Measurements from ENCODE around the gene PON2.
A peak's percentile ranks its signal among the peaks of the same experiment; 100 is the strongest.

The PON2 gene

DNA sequence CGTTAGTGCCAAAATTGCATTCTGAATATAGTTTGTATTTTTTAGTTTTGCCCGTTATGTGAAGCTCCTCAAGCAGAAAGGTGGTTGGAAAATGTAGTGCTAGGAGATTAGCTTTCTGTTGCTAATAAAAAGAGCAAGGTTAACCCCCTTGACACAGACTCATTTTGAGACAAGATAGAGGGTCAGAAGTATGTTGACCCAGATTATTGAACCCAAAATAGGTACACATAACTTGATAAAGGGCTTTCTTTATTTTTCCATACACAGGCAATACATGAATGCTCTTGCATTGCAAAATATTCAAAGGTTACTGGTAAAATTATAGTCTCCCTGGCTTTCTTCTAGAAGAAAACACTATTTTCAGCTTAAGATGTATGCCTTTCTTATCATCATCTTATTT, 10.0 kb upstream of the PON2 start:
- Histone ChIP-seq H3K27ac (ENCODE audit: insufficient read depth, low read length, poor library complexity, severe bottlenecking) (no peak overlapping the region), H3K9me3 (ENCODE audit: control insufficient read depth, low read length) (no peaks in the 10 kb centered on the region), H3K4me3 (ENCODE audit: insufficient read depth, low read depth, low read length, poor library complexity, severe bottlenecking) (no peak overlapping the region), H3K36me3 (ENCODE audit: control insufficient read depth, insufficient read depth, low read length) (no peaks in the 10 kb centered on the region), H3K27me3 (replicated peaks; ENCODE audit: control insufficient read depth, insufficient read depth, low read length, poor library complexity, severe bottlenecking) (no peaks in the 10 kb centered on the region), H3K4me1 (ENCODE audit: control insufficient read depth, insufficient read depth, low read length, poor library complexity, severe bottlenecking) (no peaks in the 10 kb centered on the region)
- DNase-seq = no peak

DNA sequence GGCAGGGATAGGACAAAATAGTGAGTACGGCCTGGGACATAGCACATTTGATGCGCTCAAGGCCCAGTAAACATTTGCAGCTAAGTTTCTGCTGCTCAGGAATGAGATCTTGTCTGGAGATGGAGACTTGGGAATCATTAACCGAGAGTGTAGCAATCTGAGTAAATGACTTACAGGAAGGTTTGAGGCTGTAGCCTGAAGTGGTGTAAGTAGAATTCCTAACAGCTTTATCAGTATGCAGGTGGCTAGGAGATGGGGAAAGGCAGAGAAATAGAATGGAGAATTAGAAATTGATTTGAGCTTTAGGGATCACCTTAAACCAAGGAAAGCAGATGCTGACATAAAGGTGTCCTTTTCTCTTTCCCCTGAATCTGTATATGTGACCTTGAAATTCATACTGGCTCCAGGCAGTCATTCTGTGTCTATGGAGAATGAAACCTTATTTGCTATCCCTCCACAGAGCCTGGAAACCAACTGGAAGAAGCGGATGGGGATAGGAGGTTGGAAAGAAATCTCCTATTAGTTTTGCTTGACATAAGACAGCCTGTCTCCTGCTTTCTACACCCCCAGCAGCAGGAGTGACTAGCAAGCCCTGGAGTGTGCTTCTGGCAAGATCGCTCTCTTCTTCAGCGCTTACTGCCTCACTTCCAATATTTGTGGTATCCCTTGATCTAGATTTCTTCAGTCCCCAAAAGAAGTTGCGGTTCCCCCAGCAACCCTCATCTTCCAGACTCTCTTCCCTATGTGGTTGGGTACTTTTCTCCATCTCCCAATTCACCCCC, 6.4 kb upstream of the PON2 start:
- no peaks in the 10 kb centered on the region for H3K27me3 ChIP-seq (replicated peaks; ENCODE audit: control insufficient read depth, insufficient read depth, low read length, poor library complexity, severe bottlenecking)
- H3K36me3 ChIP-seq (ENCODE audit: control insufficient read depth, insufficient read depth, low read length) = no peaks in the 10 kb centered on the region
- DNase-seq = no peak
- no peaks in the 10 kb centered on the region for H3K9me3 ChIP-seq (ENCODE audit: control insufficient read depth, low read length)
- no peak overlapping the region for H3K27ac ChIP-seq (ENCODE audit: insufficient read depth, low read length, poor library complexity, severe bottlenecking)
- H3K4me1 ChIP-seq (ENCODE audit: control insufficient read depth, insufficient read depth, low read length, poor library complexity, severe bottlenecking) = no peaks in the 10 kb centered on the region
- no peak overlapping the region for H3K4me3 ChIP-seq (ENCODE audit: insufficient read depth, low read depth, low read length, poor library complexity, severe bottlenecking)

DNA sequence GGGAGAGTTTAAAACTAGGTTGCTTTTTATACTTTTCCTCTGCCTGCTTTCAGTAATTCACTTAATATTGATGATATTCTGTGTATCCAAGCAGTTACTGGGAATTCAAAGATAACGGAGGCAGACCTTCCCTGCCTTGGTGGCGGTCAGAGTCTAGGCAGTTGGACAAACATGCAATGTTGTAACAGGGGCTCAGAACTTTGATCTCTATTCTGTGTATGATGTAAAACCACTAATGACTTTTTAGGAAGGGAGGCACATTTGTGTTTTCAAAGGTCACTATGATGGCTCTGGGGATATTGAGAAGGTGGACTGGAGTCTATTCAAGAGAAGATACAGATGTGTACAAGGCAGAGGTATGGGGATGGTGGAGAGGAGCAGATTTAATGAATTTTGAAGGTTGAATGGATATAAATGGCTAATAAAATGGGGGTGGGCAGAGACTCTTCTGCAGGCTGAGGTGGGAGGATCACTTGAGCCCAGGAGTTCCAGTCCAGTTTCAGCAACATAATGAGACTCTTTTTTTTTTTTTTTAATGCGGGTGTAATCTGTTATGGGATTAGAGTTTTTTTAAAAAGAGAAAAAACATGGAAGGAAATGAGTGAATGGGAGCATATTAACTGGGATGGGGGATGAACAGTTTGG, 5.7 kb upstream of the PON2 start:
- no peaks in the 10 kb centered on the region for H3K36me3 ChIP-seq (ENCODE audit: control insufficient read depth, insufficient read depth, low read length)
- no peaks in the 10 kb centered on the region for H3K4me1 ChIP-seq (ENCODE audit: control insufficient read depth, insufficient read depth, low read length, poor library complexity, severe bottlenecking)
- no peaks in the 10 kb centered on the region for H3K27me3 ChIP-seq (replicated peaks; ENCODE audit: control insufficient read depth, insufficient read depth, low read length, poor library complexity, severe bottlenecking)
- no peaks in the 10 kb centered on the region for H3K9me3 ChIP-seq (ENCODE audit: control insufficient read depth, low read length)
- no peak for DNase-seq
- no peak overlapping the region for H3K4me3 ChIP-seq (ENCODE audit: insufficient read depth, low read depth, low read length, poor library complexity, severe bottlenecking)
- no peak overlapping the region for H3K27ac ChIP-seq (ENCODE audit: insufficient read depth, low read length, poor library complexity, severe bottlenecking)

DNA sequence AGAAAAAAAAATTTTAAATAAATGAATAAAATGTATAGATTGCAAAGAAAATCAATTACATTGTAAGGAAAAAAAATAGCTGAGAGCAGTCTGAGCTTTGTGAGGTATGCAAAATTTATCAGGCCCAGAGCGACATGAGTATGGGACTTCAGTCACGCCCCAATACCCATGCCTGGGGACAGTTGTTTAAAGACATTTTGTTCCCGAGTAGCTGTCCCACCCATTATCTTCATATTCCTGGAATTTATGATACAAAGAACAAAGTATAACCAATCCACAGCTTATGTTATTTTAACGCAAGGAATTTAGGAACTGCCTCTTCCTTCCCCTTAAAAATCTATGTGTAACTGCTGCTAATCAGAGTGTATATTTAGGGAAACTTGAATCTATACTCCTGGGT, 1.6 kb upstream of the PON2 start:
- H3K27me3 ChIP-seq (replicated peaks; ENCODE audit: control insufficient read depth, insufficient read depth, low read length, poor library complexity, severe bottlenecking) = no peaks in the 10 kb centered on the region
- no peak overlapping the region for H3K27ac ChIP-seq (ENCODE audit: insufficient read depth, low read length, poor library complexity, severe bottlenecking)
- no peaks in the 10 kb centered on the region for H3K36me3 ChIP-seq (ENCODE audit: control insufficient read depth, insufficient read depth, low read length)
- H3K4me1 ChIP-seq (ENCODE audit: control insufficient read depth, insufficient read depth, low read length, poor library complexity, severe bottlenecking) = no peaks in the 10 kb centered on the region
- no peak for DNase-seq
- H3K4me3 ChIP-seq (ENCODE audit: insufficient read depth, low read depth, low read length, poor library complexity, severe bottlenecking) = no peak overlapping the region
- no peaks in the 10 kb centered on the region for H3K9me3 ChIP-seq (ENCODE audit: control insufficient read depth, low read length)

DNA sequence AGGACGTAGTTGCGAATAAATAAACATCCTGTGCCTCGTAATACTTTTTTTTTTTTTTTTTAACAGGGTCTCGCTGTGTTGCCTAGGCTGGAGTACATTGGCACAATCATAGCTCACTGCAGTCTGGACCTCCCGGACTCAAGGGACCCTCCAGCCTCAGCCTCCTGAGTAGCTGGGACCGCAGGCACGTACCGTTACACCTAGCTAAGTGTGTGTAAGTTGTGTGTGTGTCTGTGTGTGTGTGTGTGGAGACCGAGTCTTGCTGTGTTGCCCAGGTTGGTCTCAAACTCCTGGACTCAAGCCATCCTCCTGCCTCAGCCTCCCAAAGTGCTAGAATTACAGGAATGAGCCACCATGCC, 573 bp upstream of the PON2 start:
- Histone ChIP-seq H3K4me3 (ENCODE audit: insufficient read depth, low read depth, low read length, poor library complexity, severe bottlenecking) (peak overlapping the region; percentile 68), H3K27ac (ENCODE audit: insufficient read depth, low read length, poor library complexity, severe bottlenecking) (no peak overlapping the region), H3K4me1 (ENCODE audit: control insufficient read depth, insufficient read depth, low read length, poor library complexity, severe bottlenecking) (no peaks in the 10 kb centered on the region), H3K36me3 (ENCODE audit: control insufficient read depth, insufficient read depth, low read length) (no peaks in the 10 kb centered on the region), H3K27me3 (replicated peaks; ENCODE audit: control insufficient read depth, insufficient read depth, low read length, poor library complexity, severe bottlenecking) (no peaks in the 10 kb centered on the region), H3K9me3 (ENCODE audit: control insufficient read depth, low read length) (no peaks in the 10 kb centered on the region)
- no peak for DNase-seq

DNA sequence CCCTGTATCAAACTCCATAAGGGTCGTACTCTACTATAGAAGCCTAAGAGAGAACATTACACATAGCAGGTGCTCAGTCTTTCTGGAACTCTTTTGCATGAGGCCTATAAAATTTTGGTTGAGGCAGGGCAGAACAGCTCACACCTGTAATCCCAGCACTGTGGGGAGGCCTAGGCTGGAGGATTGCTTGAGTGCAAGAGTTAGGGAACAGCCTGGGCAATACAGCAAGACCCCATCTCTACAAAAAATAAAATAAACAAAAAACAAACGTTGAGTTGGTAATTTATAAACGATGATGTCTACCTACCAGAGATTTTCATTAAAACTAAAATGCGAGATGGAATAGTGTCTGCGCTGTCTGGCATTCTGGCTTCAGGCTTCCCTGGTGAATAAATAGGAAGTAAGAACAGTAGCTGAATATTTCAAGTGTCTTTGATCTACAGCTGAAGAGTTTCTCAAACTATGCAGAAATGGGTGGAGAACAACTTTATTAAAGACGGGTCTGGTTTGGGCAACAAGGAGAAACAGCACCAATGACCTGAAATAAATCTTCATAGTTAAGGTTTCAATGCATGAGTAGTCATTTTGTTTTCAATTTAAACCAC, 774 bp downstream of the PON2 start:
- DNase-seq = no peak
- no peak overlapping the region for H3K27ac ChIP-seq (ENCODE audit: insufficient read depth, low read length, poor library complexity, severe bottlenecking)
- no peaks in the 10 kb centered on the region for H3K4me1 ChIP-seq (ENCODE audit: control insufficient read depth, insufficient read depth, low read length, poor library complexity, severe bottlenecking)

DNA sequence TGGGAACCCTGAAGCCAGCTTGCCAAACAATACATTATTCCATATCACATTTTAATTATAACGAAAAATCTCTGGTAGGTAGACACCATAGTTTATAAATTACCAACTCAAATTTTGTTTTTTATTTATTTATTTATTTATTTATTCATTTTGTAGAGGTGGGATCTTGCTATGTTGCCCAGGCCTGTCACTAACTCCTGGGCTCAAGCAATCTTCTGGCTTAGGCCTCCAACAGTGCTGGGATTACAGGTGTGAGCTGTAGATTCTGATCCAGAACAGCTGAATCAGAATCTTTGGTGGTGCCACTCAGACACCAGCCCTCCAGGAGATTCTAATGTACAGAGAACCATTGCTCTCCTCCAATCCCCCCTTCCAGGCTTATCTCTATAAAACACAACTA, 1.7 kb downstream of the PON2 start:
- H3K4me3 ChIP-seq (ENCODE audit: insufficient read depth, low read depth, low read length, poor library complexity, severe bottlenecking) = no peak overlapping the region
- H3K4me1 ChIP-seq (ENCODE audit: control insufficient read depth, insufficient read depth, low read length, poor library complexity, severe bottlenecking) = no peaks in the 10 kb centered on the region
- no peak overlapping the region for H3K27ac ChIP-seq (ENCODE audit: insufficient read depth, low read length, poor library complexity, severe bottlenecking)
- no peaks in the 10 kb centered on the region for H3K27me3 ChIP-seq (replicated peaks; ENCODE audit: control insufficient read depth, insufficient read depth, low read length, poor library complexity, severe bottlenecking)
- no peak for DNase-seq
- no peaks in the 10 kb centered on the region for H3K9me3 ChIP-seq (ENCODE audit: control insufficient read depth, low read length)
- no peaks in the 10 kb centered on the region for H3K36me3 ChIP-seq (ENCODE audit: control insufficient read depth, insufficient read depth, low read length)

More for the DNA sequence above, 774 bp downstream of the PON2 start:
- no peaks in the 10 kb centered on the region for H3K9me3 ChIP-seq (ENCODE audit: control insufficient read depth, low read length)
- H3K27me3 ChIP-seq (replicated peaks; ENCODE audit: control insufficient read depth, insufficient read depth, low read length, poor library complexity, severe bottlenecking) = no peaks in the 10 kb centered on the region
- H3K4me3 ChIP-seq (ENCODE audit: insufficient read depth, low read depth, low read length, poor library complexity, severe bottlenecking) = peak overlapping the region; percentile 68
- no peaks in the 10 kb centered on the region for H3K36me3 ChIP-seq (ENCODE audit: control insufficient read depth, insufficient read depth, low read length)

DNA sequence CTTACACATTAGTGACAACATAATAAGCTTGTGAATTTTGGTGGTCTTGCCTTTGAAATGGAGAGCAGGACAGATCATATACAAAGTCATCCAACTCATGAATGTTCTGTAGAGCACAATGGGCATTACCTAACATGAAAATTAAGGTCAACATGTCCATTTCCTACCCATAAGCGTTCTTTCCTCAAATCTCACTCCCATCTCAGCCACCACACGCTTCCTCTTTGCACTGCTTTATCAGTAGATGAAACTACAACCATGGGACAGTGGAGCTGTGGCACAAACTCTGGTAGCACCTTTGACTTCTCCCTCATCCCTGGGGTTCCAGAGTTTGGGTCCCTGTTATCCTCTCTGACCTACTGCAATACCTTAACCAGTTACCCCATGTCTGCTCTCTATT, 2.2 kb downstream of the PON2 start:
- no peak overlapping the region for H3K4me3 ChIP-seq (ENCODE audit: insufficient read depth, low read depth, low read length, poor library complexity, severe bottlenecking)
- H3K9me3 ChIP-seq (ENCODE audit: control insufficient read depth, low read length) = no peaks in the 10 kb centered on the region
- H3K27ac ChIP-seq (ENCODE audit: insufficient read depth, low read length, poor library complexity, severe bottlenecking) = no peak overlapping the region
- H3K4me1 ChIP-seq (ENCODE audit: control insufficient read depth, insufficient read depth, low read length, poor library complexity, severe bottlenecking) = no peaks in the 10 kb centered on the region
- DNase-seq = no peak
- no peaks in the 10 kb centered on the region for H3K27me3 ChIP-seq (replicated peaks; ENCODE audit: control insufficient read depth, insufficient read depth, low read length, poor library complexity, severe bottlenecking)
- H3K36me3 ChIP-seq (ENCODE audit: control insufficient read depth, insufficient read depth, low read length) = no peaks in the 10 kb centered on the region

DNA sequence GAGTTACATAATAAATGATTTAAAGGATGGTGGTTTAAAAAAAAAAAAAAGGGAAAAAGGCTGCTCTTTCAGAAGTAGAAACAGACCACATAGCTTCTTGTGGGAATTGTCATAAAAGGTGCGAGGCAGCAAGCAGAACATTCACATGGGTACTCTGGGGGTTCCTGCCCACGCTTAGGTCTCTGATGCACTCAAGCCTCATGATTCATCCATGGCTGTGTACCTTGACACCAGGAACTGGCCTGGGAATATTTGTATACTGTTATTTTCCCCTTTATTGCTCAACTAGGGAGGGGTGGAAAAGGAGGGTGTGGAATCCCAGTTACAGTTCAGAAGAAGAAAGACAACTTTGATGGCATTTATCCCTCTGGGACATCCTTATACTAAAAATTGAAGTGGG, 4.0 kb downstream of the PON2 start:
- Histone ChIP-seq H3K36me3 (ENCODE audit: control insufficient read depth, insufficient read depth, low read length) (no peaks in the 10 kb centered on the region), H3K27ac (ENCODE audit: insufficient read depth, low read length, poor library complexity, severe bottlenecking) (no peak overlapping the region), H3K9me3 (ENCODE audit: control insufficient read depth, low read length) (no peaks in the 10 kb centered on the region), H3K4me3 (ENCODE audit: insufficient read depth, low read depth, low read length, poor library complexity, severe bottlenecking) (no peak overlapping the region), H3K27me3 (replicated peaks; ENCODE audit: control insufficient read depth, insufficient read depth, low read length, poor library complexity, severe bottlenecking) (no peaks in the 10 kb centered on the region), H3K4me1 (ENCODE audit: control insufficient read depth, insufficient read depth, low read length, poor library complexity, severe bottlenecking) (no peaks in the 10 kb centered on the region)
- no peak for DNase-seq

DNA sequence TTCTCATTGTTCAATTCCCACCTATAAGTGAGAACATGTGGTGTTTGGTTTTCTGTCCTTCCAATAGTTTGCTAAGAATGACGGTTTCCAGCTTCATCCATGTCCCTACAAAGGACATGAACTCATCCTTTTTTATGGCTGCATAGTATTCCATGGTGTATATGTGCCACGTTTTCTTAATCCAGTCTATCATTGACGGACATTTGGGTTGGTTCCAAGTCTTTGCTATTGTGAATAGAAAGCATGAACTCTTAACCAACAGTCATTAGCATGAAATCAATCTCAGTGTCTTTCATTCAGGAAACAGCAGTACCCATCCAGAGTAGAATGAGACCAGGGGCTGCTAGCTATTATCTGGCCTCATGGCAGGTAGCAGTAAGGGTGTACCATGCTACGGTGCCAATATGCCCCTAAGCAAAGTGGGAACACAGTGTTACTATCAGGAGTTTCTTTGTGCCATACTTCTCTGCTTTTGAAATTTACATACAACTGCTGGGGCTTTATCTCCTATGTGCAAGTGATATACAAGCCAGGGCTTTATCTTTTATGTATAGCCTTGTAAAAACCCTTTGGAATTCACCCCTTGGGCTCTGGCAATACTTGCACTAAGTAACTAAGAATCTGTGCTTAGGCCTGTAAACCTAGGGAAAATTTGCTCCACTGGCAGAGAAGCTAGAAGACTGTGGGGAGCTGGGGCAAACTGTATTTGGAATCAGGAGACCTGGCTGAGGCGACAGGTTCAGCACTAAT, 5.4 kb downstream of the PON2 start:
- no peak overlapping the region for H3K27ac ChIP-seq (ENCODE audit: insufficient read depth, low read length, poor library complexity, severe bottlenecking)
- DNase-seq = no peak
- no peak overlapping the region for H3K4me3 ChIP-seq (ENCODE audit: insufficient read depth, low read depth, low read length, poor library complexity, severe bottlenecking)
- no peaks in the 10 kb centered on the region for H3K27me3 ChIP-seq (replicated peaks; ENCODE audit: control insufficient read depth, insufficient read depth, low read length, poor library complexity, severe bottlenecking)
- H3K9me3 ChIP-seq (ENCODE audit: control insufficient read depth, low read length) = no peaks in the 10 kb centered on the region
- no peaks in the 10 kb centered on the region for H3K36me3 ChIP-seq (ENCODE audit: control insufficient read depth, insufficient read depth, low read length)
- no peaks in the 10 kb centered on the region for H3K4me1 ChIP-seq (ENCODE audit: control insufficient read depth, insufficient read depth, low read length, poor library complexity, severe bottlenecking)
